ENCODE data around the gene HYLS1. TPM values are rescaled to one million over a fixed set of nuclear protein-coding genes. Genes with fewer than 3 reads are reported as not detected.
A peak's percentile ranks its signal among the peaks of the same experiment; 100 is the strongest.
"Not testable (repeated sequence)": the region's sequence is repeated elsewhere in the genome, so short reads cannot be mapped to it uniquely, and the experiment has no call there.

HYLS1 gene
- total RNA-seq, 1 experiment from 2014 or later, result 4.3 TPM

DNA sequence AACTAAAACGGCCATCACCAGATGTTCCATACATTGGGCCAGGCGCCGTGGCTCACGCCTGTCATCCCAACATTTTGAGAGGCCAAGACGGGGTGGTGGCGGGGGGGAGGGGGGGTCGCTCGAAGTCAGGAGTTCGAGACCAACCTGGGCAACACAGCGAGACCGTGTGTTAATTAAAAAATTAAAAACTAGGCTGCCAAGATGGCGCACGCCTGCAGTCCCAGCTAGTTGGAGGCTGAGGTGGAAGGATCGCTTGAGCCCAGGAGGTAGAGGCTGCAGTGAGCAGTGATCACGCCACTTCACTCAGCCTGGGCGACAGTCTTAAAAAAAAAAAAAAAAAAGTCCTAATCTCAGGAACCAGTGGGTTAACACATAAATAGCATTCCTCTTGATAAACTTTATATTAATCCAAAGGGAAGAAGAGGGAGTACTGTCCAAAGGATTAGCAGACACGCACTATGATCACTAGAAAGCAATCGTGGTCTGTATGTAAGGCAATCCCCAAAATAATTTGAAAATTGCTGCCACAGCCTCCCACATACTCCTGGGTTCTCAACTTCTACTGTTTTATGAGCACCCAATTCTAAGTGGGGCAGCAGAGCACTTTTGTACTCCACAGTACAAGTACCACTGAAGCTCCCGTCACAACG, 14.9 kb downstream of the HYLS1 start:
- in situ Hi-C loops (cut with HindIII; ENCODE audit: low sequenced_read_pairs), result no loop called here
- no peak for DNase-seq (ENCODE audit: low spot score)

- in situ Hi-C loops (cut with HindIII; ENCODE audit: low sequenced_read_pairs), result no loop called here
- DNase-seq (ENCODE audit: low spot score), result peak; percentile 96
Observed at GRCh38 chr11:125902927-125903710, 15.7 kb downstream of the HYLS1 start, which contains the start of gene PUS3. TSS of gene PUS3 (minus strand) at chr11:125903206. CDS start at chr11:125896284, 6,922 bp downstream.

DNA sequence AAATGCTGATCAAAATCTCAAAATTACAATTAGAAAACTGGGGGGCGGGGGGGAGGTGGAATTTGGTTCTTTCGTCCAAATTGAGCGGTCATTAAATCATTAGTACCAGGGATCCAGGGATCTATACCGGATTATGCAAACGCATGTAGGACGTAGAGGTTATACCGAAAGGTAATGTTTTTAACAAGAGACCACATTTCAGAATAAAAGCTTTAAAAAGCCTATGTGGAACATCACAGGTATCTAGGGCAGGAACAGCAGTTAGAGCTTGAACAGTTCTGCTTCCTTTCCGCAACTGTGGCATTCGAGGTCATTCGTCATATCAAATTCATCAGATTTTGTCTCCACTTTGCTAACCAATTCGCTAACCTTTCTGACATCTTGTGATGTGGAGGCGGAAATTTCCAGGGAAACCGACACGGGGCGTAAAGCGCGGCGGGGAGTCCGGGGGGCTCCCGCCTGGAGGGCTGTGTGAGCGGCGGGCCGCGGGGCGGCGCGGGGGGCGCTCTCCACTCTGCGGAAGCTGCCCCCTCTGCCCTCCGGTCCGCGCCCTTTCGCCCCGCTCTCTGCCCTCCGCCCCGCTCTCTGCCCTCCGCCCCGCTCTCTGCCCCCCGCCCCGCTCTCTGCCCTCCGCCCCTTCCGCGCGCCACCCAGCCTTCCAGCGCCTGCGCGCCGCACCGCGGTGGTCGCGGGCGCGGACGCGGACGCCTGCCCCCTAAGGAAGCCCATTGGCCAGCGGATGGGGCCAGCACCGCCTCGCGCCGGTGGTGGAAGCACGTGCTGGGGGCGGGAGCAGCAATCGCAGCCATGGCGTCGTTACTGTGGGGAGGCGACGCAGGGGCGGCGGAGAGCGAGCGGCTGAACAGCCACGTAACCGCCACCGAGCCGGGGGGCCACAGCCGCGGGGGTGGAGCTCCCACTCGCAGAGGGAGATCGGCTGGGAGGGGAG, 16.5 kb downstream of the HYLS1 start, which contains the start of gene DDX25:
Gene DDX25, plus strand, starts transcription at position 798 of the 949 bp plus-strand sequence. Its CDS starts 10 bp downstream, at position 808.
- in situ Hi-C loops (cut with HindIII; ENCODE audit: low sequenced_read_pairs), result no loop called here
- peak; percentile 78 for DNase-seq (ENCODE audit: low spot score)

GRCh38 chr11:125904678-125905077, 17.2 kb downstream of the HYLS1 start:
- in situ Hi-C loops (cut with HindIII; ENCODE audit: low sequenced_read_pairs), result no loop called here
- no peak for DNase-seq (ENCODE audit: low spot score)

DNA sequence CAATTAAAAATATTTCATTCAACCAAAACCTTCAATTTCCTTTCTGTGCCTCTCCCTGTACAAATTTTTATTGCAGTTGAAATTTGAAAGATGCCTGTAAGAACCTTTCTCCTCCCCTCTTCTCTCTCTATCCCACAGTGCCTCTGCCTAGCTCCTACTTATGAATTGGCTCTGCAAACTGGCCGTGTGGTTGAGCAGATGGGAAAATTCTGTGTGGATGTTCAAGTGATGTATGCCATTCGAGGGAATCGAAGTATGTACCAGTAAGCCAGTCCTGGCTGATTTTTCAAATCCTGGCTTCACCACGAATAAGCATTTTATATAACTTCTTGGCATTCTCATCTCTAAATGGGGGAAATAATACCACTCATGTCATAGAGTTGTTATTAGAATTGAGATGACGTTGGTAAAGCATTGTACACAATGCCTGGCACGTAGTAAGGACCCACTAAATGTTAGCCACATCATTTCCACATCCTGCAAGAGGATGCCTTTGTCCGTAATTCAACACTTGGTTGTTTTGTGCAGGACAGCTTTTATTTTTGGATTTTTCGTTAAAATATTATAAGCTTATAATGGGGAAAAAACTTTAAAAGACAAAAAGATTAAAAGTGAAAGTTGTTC, 22.9 kb downstream of the HYLS1 start:
- in situ Hi-C loops (cut with HindIII; ENCODE audit: low sequenced_read_pairs), result no loop called here
- DNase-seq (ENCODE audit: low spot score), result peak; percentile 20

- in situ Hi-C loops (cut with HindIII; ENCODE audit: low sequenced_read_pairs); DNase-seq (ENCODE audit: low spot score): not testable (repeated sequence)
Observed at GRCh38 chr11:125914601-125915000, 27.1 kb downstream of the HYLS1 start.

DNA sequence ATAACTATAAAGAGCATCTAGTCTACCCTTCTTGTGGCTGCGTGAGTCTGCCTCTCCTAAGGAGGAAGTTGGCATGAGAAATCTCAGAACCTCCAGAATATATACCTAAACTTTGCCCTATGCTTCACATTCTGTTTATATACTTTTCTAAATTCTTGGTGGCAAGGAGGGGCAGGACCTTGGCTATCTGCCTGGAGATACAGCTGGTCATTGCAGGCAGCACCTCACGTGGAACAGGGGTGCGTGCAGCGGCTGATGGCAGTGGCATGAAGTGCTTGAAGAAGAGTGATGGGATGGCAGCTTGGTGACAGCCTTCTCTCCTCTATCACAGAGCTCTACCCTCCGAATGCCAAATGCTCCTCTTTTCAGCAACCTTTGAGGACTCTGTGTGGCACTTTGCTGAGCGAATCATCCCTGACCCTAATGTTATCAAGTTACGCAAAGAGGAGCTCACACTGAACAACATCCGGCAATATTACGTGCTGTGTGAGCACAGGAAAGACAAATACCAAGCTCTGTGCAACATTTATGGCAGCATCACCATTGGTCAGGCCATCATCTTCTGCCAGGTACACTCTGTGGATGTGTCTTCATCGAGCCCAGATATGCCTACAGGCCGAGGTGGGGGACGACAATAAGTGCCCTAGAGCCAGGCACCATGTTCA, 29.3 kb downstream of the HYLS1 start:
- in situ Hi-C loops (cut with HindIII; ENCODE audit: low sequenced_read_pairs), result no loop called here
- no peak for DNase-seq (ENCODE audit: low spot score)

DNA sequence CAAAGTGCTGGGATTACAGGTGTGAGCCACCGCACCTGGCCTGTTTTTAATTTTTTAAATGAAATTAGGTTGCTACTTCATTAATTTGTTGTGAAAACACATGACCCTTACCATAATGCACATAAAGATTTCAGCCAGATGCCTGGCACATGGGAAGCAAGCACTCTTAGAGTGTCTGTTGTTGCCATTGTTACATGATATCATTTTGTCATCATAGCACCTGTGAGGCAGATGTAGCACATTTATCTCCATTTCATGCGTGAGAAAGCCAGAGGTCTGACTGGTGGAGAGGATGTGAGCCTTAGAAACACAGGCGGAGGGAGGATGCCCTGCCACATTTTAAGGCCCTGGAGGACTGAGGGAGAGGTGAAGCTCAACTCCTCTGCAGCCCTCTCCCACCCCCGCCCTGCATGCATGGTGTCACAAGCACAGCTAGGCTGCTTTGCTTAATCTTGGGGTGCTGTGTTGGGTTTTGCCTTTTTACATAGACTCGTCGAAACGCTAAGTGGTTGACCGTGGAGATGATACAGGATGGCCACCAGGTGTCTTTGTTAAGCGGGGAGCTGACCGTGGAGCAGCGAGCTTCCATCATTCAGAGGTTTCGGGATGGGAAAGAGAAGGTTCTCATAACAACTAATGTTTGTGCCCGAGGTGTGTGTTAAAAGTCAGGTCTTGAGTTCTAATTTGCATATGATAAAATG, 30.8 kb downstream of the HYLS1 start:
- in situ Hi-C loops (cut with HindIII; ENCODE audit: low sequenced_read_pairs), result no loop called here
- DNase-seq (ENCODE audit: low spot score), result no peak

DNA sequence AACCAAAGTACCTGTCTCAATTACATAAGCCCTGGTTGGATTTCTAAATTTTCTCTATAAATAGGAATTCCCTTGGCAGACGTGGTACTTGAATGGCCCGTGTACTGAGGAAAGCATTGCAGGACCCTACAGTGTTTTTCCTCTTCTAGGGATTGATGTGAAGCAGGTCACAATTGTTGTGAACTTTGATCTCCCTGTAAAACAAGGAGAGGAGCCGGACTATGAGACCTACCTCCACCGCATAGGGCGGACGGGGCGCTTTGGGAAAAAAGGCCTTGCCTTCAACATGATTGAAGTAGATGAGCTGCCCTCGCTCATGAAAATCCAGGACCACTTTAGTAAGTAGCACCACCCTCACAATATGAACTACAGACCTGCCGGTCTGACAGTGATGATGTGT, 33.6 kb downstream of the HYLS1 start:
- in situ Hi-C loops (cut with HindIII; ENCODE audit: low sequenced_read_pairs), result no loop called here
- DNase-seq (ENCODE audit: low spot score), result no peak

- no peak for DNase-seq (ENCODE audit: low spot score)
- in situ Hi-C loops (cut with HindIII; ENCODE audit: low sequenced_read_pairs), result no loop called here
Observed at GRCh38 chr11:125922156-125922555, 34.7 kb downstream of the HYLS1 start.

- peak; percentile 93 for DNase-seq (ENCODE audit: low spot score)
- in situ Hi-C loops (cut with HindIII; ENCODE audit: low sequenced_read_pairs), result no loop called here
Observed at GRCh38 chr11:125923012-125923579, 35.6 kb downstream of the HYLS1 start.

GRCh38 chr11:125923633-125924032, 36.2 kb downstream of the HYLS1 start:
- in situ Hi-C loops (cut with HindIII; ENCODE audit: low sequenced_read_pairs), result no loop called here
- DNase-seq (ENCODE audit: low spot score), result no peak

GRCh38 chr11:125924384-125925007, 37.0 kb downstream of the HYLS1 start:
- no peak for DNase-seq (ENCODE audit: low spot score)
- in situ Hi-C loops (cut with HindIII; ENCODE audit: low sequenced_read_pairs), result loop anchor here (25.0 kb wide), 1 partner anchor 288 kb away; the partner anchor contains the start of genes FAM118B and RPUSD4

DNA sequence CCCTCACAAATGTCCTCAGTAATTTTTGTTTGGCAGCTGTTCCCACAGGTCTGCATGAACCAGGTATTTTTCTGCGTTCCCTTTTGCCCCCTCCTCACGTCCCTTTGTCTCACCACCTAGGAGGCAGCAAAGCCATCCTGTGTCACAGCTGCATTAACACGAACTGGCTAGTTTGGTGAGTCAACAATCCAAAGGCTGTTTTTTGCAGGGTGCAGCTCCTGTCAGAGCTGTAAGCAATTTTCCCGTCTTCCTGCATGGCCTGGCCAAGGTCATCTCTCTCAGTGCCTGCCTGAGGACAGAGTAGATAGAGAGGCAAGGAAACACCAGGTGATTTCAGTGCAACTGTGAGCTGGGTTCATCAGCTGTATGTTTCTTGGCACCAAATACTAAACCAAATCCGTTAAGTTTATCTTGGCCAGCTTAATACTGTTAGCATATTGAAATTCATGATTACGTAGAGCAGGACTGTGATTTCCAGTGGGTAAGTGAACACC, 37.8 kb downstream of the HYLS1 start:
- in situ Hi-C loops (cut with HindIII; ENCODE audit: low sequenced_read_pairs), result loop anchor here (25.0 kb wide), 1 partner anchor 287 kb away; the partner anchor contains the start of genes FAM118B and RPUSD4
- no peak for DNase-seq (ENCODE audit: low spot score)

DNA sequence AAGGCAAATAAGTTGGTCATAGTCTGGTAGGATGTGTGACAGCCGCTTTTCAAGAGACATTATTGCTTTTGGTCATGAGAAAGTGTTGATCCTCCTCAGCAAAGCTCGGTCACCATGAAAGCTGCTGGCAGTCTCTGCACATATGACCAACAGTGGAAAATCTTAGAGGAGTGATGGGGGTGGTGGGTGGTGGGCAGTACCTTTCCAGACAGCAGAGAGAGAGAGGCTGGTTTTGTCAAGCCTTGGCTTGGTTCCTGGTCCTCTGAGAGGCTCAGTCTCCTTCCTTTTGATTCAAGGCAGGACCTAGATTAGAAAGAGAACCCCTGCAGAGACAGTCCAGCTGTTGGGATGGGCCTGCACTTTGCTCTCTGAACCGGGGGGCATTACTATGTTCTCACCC, 38.3 kb downstream of the HYLS1 start:
- no peak for DNase-seq (ENCODE audit: low spot score)
- in situ Hi-C loops (cut with HindIII; ENCODE audit: low sequenced_read_pairs), result loop anchor here (25.0 kb wide), 1 partner anchor 286 kb away; the partner anchor contains the start of genes FAM118B and RPUSD4

GRCh38 chr11:125926682-125927081, 39.2 kb downstream of the HYLS1 start:
- DNase-seq (ENCODE audit: low spot score), result no peak
- in situ Hi-C loops (cut with HindIII; ENCODE audit: low sequenced_read_pairs), result loop anchor here (25.0 kb wide), 1 partner anchor 286 kb away; the partner anchor contains the start of genes FAM118B and RPUSD4

Measured in G401 (cell line).